Prostate gland (tissue), 2 donors: Measurements from ENCODE around the gene FCN3. TPM values are rescaled to one million over a fixed set of nuclear protein-coding genes. Genes with fewer than 3 reads are reported as not detected.
A peak's percentile ranks its signal among the peaks of the same experiment; 100 is the strongest.

ENCODE experiments used
- DNase-seq: peaks from one replicate; pipeline ENCODE4 v3.0.0-alpha.2; 2019; ENCODE audit warnings: low spot score
- H3K27ac ChIP-seq, 2 donors: fragments of 200-600 bp; sonication (generic); 2 replicates each; pipeline ENCODE4 v1.5.1; 2017 to 2019
- H3K27me3 ChIP-seq: fragments of 200-600 bp; sonication (generic); replicated peaks from 2 replicates; pipeline ENCODE4 v1.5.1; 2019; ENCODE audit not compliant: insufficient read depth
- H3K36me3 ChIP-seq, 2 donors: fragments of 200-600 bp; sonication (generic); 1 replicate in 1 of 2; 2 replicates in 1 of 2; pipeline versions ENCODE4 v1.5.1 to v1.8.1; 2017 to 2019
- H3K4me1 ChIP-seq: fragments of 200-600 bp; sonication (generic); replicated peaks from 2 replicates; pipeline ENCODE4 v1.5.1; 2019
- H3K4me3 ChIP-seq, 2 donors: fragments of 200-600 bp; sonication (generic); 2 replicates each; pipeline ENCODE4 v1.5.1; 2017 to 2019
- H3K9me3 ChIP-seq: fragments of 200-600 bp; sonication (generic); 2 replicates; pipeline ENCODE4 v1.5.1; 2017
- POLR2A ChIP-seq: fragments of 450-650 bp; IDR thresholded peaks from one replicate; pipeline ENCODE4 v1.6.1; 2016; ENCODE audit warnings: antibody characterized with exemption, mild to moderate bottlenecking
- POLR2AphosphoS5 ChIP-seq: sonication (generic); formaldehyde crosslinking; IDR thresholded peaks from one replicate; pipeline ENCODE4 v1.6.1; 2017; ENCODE audit warnings: antibody characterized with exemption
- WGBS: methylation state at CpG from one replicate; pipeline ENCODE4 v1.1.5; 2018; 5-methylcytosine and 5-hydroxymethylcytosine counted together
- intact Hi-C: fragments of 100-400 bp; cut with DNase I; formaldehyde crosslinking; loops from one replicate; pipeline ENCODE4 v1.14.2; 2022
- total RNA-seq, 2 donors: library from RNA; depleted of rRNA; stranded (reverse); fragments of >200 nt; gene quantifications; one replicate each; pipeline ENCODE4 v1.1.0, GENCODE V29; 2016
- TF ChIP-seq, protein P1 (sequence below), 4 experiments: fragments of 200-600 bp in 2 of 4; fragments of 450-650 bp in 2 of 4; sonication (generic) in 2 of 4; IDR thresholded peaks; 1 replicate in 3 of 4; 2 replicates in 1 of 4; pipeline ENCODE4 v1.5.1; 2016 to 2019; ENCODE audit warnings: antibody characterized with exemption in 4 of 4, mild to moderate bottlenecking in 2 of 4, moderate library complexity in 2 of 4

Gene FCN3
- total RNA-seq, 2 donors from 2014 or later: 0.82 to 15.6 TPM

DNA sequence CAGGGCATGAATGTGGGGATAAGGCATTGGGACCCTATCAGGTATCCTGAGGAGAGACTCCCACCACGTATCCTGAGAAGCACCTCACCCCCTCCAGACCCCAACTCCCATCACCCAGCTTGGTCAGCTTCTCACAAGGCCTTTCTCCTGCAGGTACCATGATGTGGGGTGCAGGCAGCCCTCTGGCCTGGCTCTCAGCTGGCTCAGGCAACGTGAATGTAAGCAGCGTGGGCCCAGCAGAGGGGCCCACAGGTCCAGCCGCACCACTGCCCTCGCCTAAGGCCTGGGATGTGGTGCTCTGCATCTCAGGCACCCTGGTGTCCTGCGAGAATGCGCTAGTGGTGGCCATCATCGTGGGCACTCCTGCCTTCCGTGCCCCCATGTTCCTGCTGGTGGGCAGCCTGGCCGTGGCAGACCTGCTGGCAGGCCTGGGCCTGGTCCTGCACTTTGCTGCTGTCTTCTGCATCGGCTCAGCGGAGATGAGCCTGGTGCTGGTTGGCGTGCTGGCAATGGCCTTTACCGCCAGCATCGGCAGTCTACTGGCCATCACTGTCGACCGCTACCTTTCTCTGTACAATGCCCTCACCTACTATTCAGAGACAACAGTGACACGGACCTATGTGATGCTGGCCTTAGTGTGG is 19.1 kb upstream of the FCN3 start:
- H3K4me3 ChIP-seq: no peak overlapping the region
- no peaks in the 10 kb centered on the region for H3K27me3 ChIP-seq
- intact Hi-C loops: loop anchor here (2.0 to 10.0 kb wide), 3 partner anchors 93 to 349 kb away; no protein-coding TSS in a partner anchor
- TF ChIP-seq, protein P1, sequence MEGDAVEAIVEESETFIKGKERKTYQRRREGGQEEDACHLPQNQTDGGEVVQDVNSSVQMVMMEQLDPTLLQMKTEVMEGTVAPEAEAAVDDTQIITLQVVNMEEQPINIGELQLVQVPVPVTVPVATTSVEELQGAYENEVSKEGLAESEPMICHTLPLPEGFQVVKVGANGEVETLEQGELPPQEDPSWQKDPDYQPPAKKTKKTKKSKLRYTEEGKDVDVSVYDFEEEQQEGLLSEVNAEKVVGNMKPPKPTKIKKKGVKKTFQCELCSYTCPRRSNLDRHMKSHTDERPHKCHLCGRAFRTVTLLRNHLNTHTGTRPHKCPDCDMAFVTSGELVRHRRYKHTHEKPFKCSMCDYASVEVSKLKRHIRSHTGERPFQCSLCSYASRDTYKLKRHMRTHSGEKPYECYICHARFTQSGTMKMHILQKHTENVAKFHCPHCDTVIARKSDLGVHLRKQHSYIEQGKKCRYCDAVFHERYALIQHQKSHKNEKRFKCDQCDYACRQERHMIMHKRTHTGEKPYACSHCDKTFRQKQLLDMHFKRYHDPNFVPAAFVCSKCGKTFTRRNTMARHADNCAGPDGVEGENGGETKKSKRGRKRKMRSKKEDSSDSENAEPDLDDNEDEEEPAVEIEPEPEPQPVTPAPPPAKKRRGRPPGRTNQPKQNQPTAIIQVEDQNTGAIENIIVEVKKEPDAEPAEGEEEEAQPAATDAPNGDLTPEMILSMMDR (IDR thresholded peaks at IDR 0.05): no peak
- TF ChIP-seq POLR2AphosphoS5 (no peak), POLR2A (no peak)
- H3K36me3 ChIP-seq: no peaks in the 10 kb centered on the region
- WGBS: 91% methylated on average over 18 of the region's 18 CpGs
- DNase-seq: no peak
- H3K27ac ChIP-seq: no peak overlapping the region
- no peaks in the 10 kb centered on the region for H3K9me3 ChIP-seq
- H3K4me1 ChIP-seq: peaks cover 14% of the 10 kb centered on the region

DNA sequence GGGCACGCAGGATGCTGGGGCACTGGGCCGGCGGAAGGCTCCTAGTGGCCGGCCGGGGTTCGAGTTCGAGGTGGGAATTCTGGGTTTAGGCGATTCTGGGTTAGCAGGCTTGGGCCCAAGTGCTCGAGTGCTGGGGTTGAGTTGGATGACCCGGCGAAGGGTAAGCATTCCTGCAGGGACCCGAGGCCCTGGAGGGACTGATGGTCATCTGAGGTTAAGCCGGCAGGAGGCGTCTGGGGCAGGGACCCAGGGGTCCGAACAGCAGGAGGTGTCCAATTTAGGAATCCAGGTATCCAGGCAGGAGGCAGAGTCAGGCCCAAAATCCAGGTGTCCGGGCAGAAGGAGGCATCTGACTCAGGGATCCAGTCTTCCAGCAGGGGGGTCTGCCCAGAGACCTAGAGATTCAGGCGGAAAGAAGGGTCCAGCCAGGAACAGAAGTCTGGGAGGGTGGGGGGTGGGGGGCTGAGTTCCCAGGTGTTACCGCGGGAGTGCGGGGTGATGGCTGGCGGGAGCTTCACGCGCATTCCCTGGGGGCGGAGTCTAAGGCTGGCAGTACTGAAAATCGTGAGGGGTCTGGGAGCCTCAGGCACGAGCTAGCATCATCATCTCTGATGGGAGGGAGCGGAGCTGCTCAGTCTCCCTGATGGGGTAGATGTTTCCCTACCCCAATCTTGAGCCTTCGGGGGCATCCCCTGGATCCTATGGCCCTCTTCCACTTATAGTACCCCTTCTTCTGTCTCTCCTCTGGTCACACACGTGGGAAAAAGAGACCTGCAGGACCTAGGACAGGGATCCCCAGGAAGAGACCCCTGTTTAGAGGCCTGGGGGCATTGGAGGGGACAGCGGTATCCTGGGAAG is 18.4 kb upstream of the FCN3 start:
- H3K36me3 ChIP-seq: no peaks in the 10 kb centered on the region
- 37% methylated on average over 30 of the region's 30 CpGs for WGBS
- no peak for DNase-seq
- peak overlapping the region in 1 of 2 donors; percentile 63 for H3K27ac ChIP-seq
- peak overlapping the region; percentile 21 to 40 for H3K4me3 ChIP-seq
- H3K27me3 ChIP-seq: no peaks in the 10 kb centered on the region
- peaks cover 14% of the 10 kb centered on the region for H3K4me1 ChIP-seq
- no peaks in the 10 kb centered on the region for H3K9me3 ChIP-seq
- no peak for TF ChIP-seq POLR2A
- no peak for TF ChIP-seq POLR2AphosphoS5
- TF ChIP-seq, protein P1 (IDR thresholded peaks at IDR 0.05): no peak
- intact Hi-C loops: loop anchor here (5.0 to 10.0 kb wide), 2 partner anchors 269 to 348 kb away; no protein-coding TSS in a partner anchor

DNA sequence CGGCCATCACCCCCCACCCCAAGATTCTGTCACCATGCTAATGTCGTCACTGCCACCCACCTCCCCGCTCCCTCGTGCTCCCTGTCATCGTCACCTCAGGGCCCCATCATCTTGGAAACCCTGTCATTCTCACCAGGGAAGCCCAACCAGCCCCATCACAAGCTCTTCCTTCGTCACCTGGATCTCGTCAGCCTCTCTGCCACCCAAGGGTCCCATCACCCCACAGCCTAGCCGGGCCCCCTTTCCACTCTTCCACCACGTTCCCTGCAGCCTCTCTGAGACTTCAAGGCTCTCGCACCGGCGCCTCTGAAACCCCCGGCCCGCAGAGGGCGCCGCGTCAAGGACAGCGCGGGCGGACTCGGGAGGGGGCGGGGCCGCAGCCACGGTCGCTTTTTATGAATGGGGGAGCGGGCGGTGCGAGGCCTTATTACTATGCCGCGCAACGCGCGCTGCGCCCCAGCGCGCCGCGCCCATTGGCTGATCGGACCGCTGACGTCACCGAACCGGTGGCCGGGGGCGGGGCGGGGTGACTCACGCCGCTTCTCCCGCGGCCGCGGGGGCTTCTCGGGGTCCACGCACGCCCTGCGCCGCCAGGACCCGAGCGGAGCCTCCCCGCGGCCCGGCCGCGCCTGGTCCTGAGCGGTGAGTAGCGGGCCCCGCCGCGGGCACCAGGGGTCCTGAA is 17.6 kb upstream of the FCN3 start, which contains the start of gene GPR3:
GPR3 (plus strand) TSS at position 527 of the 682 bp plus-strand sequence. CDS start 1,177 bp downstream, outside the sequence.
- WGBS: 1% methylated on average over 56 of the region's 69 CpGs
- intact Hi-C loops: loop anchor here (5.0 to 10.0 kb wide), 2 partner anchors 270 to 347 kb away; no protein-coding TSS in a partner anchor
- Histone ChIP-seq H3K9me3 (no peaks in the 10 kb centered on the region), H3K4me3 (peak within 1 kb of the TSS; percentile 21 to 40), H3K4me1 (peaks cover 14% of the 10 kb centered on the region), H3K36me3 (no peaks in the 10 kb centered on the region), H3K27ac (peak within 1 kb of the TSS; percentile 15 to 63), H3K27me3 (no peaks in the 10 kb centered on the region)
- TF ChIP-seq, protein P1 (IDR thresholded peaks at IDR 0.05): peak; percentile 21 to 75 (median 62)
- TF ChIP-seq POLR2A (peak; percentile 32), POLR2AphosphoS5 (peak; percentile 86)
- DNase-seq: peak; percentile 88

DNA sequence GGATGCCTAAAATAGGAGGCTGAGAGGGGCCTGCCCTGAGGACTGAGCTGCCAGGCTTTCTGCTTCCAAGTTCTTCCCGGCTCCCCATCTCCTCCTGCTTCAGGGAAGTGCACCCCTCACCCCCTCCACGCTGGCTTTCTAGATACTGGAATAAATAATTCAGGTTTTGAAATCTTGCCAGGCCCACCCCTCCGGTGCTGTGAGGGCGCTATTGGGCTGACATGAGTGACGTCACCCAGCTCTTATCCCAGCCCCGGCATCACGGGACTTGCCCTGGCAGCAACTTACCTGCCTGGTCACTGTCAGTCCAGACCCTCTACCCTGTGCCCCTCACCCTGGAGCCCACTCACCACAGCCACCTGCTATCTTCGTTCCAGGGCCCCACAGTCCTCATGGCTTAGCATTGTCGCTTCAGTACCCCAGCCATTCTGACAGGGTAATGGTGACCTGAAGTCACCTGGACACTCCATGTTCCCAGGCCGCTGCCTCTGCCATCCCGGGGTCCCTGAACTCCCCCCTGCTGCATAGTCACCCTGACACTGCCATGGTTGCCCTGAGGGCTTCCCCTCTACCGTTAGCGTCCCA is 17.0 kb upstream of the FCN3 start:
- peak; percentile 14 for TF ChIP-seq POLR2A
- peak; percentile 15 for TF ChIP-seq POLR2AphosphoS5
- TF ChIP-seq, protein P1 (IDR thresholded peaks at IDR 0.05): no peak
- Histone ChIP-seq H3K27me3 (no peaks in the 10 kb centered on the region), H3K27ac (peak overlapping the region; percentile 15 to 63), H3K36me3 (no peaks in the 10 kb centered on the region), H3K4me3 (peak overlapping the region in 1 of 2 donors; percentile 40), H3K9me3 (no peaks in the 10 kb centered on the region), H3K4me1 (peaks cover 14% of the 10 kb centered on the region)
- WGBS: 11% methylated on average over 13 of the region's 13 CpGs
- peak; percentile 50 for DNase-seq
- intact Hi-C loops: loop anchor here (5.0 to 10.0 kb wide), 2 partner anchors 271 to 347 kb away; no protein-coding TSS in a partner anchor
